ENCODE measurements around the gene PHLDB3.

Gene PHLDB3

DNA sequence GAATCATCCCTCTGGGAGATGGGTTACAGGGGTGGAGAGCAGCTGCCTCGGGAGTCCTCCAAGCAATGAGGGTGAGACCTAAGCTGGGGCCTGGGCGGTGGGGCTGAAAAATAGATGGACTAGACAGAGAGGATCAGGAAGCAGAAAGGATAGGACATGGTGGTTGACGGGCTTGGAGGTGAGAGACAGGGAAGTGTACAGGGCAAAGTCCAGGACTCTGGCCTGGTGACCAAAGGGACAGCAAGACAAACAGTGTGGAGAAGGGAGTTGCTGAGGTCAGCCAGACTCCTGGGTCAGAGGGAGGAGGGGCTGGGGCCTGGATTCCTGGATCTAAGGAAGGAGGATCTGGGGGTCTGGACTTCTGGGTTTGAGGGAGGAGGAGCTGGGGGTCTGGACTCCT is 5.5 kb downstream of the PHLDB3 start:
- DNase-seq (ENCODE audit: low spot score), result no peak

DNA sequence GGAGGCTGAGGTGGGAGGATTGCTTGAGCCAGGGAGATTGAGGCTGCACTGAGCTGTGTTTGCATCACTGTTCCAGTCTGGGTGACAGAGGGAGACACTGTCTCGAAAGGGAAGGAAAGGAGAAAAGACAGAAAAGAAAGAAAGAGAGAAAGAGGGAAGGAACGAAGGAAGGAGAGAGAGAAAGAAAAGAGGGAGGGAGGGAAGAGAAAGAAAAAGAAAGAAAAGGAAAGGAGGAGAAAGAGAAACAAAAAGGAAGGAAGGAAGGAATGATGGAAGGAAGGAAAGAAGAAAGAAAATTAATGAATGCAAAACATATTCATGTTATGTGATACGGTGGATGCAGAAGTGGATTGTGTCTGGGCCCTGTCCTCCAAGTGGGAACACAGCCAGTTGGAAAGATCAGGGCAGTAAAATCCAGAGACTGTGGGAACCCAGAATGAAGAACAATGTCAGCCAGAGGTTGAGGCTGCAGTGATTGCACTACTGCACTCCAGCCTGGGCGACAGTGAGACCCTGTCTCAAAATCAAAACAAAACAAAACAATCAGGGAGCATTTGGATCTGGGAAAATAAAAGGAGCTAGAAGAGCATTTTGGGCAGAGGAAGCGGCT is 6.2 kb downstream of the PHLDB3 start:
- no peak for DNase-seq (ENCODE audit: low spot score)

DNA sequence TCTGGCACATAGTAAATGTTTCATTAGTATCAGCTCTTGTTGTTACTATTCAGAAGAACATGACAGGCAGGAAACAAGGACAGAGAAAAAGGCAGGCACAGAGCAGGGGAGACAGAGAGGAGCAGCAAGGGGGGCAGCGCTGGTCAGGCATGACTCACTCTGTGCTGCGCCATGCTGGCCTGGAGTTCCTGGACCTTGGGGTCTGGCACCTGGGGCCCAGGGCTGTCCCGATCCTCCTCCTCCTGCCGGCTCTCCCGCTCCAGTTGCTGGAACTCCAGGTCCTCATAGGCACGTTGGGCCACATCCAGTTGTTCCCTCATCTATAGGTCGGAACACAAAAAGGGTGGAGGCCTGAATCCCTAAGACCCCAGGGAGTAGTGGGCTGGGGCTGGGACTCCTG is 7.6 kb downstream of the PHLDB3 start:
- DNase-seq (ENCODE audit: low spot score), result no peak

DNA sequence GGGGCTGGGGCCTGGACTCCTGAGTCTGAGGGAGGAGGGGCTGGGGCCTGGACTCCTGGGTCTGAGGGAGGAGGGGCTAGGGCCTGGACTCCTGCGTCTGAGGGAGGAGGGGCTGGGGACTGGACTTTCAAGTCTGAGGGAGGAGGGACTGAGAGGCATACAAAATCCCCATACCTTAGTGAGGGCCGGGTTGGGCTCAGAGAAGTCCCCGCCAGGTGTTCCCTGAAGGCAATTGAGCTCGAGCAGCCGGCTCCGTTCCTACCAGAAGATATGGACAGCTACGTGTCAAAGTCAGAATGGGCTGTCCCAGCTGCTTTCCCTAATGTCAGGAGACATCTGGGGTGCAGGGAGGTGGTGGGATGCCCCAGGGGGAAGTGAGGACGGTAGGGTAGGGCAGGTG is 9.5 kb downstream of the PHLDB3 start:
- DNase-seq (ENCODE audit: low spot score), result no peak

DNA sequence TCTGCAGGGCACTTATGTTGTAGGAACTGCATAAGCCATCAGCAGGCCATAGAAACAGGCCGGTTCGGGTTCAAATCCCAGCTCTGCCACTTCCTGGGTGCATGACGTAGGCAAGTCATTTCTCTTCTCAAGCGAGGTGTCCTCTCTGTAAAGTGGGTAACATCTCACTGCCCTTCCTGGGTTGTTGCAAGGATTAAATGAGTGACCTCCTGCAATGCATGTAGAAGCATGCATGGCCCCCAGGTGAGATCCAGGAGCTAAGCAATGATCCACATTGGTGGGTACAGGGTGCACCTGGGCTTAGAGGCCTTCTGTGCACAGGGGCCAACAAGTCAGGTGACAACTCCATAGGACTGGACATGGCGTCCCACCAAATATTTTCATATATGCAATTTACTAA is 13.8 kb downstream of the PHLDB3 start:
- DNase-seq (ENCODE audit: low spot score), result no peak

DNA sequence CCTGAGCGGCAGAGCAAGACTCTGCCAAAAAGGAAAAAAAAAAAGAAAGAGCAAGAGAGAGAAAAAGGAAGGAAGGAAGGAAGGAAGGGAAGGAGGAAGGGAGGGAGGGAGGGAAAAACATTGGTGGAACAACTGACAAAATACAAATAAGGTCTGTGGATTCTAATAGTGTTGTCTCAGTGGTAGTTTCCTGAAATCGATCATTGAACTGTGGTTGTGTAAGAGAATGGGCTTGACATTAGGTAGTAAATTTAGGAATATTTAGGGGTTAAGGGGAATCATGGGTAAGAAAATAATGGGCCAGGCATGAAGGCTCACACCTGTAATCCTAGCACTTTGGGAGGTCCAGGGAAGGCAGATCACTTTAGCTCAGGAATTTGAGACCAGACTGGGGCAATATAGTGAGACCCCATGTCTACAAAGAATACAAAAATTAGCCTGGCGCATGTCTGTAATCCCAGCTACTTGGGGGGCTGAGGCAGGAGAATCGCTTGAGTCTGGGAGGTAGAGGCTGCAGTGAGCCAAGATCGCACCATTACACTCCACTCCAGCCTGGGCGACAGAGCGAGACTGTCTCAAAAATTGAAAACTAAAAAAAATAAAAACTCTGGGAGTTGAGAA is 14.5 kb downstream of the PHLDB3 start:
- no peak for DNase-seq (ENCODE audit: low spot score)

DNA sequence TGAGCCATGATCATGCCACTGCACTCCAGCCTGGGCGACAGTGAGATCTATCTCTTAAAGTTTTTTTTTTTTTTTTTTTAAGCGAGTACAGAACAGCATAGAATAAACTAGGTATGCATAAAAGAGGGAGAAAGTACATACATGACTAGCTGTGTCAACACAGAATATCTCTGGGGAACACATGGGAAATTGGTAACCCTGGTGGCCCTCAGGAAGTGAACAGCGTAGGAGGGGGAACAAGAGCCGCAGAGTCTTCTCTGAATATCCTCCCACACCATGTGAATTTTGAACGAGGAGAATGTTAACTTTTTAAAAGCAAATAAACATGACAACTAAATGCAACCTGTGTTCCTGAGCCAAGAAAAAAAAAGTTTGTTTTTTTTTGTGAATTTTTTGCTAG is 15.2 kb downstream of the PHLDB3 start:
- DNase-seq (ENCODE audit: low spot score), result no peak

DNA sequence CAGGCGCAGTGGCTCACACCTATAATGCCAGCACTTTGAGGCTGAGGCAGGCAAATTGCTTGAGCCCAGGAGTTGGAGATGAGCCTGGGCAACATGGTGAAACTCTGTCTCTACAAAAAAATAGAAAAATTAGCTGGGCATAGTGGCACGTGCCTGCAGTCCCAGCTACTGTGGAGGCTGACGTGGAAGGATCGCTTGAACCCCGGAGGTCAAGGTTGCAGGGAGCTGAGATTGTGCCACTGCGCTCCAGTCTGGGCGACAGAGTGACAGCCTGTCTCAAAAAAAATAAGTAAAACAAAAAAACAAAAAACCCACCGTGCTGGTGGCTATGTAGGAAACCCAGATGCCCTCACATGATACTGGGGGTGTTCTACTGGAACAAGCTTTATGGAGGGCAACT is 16.4 kb downstream of the PHLDB3 start:
- DNase-seq (ENCODE audit: low spot score), result no peak

DNA sequence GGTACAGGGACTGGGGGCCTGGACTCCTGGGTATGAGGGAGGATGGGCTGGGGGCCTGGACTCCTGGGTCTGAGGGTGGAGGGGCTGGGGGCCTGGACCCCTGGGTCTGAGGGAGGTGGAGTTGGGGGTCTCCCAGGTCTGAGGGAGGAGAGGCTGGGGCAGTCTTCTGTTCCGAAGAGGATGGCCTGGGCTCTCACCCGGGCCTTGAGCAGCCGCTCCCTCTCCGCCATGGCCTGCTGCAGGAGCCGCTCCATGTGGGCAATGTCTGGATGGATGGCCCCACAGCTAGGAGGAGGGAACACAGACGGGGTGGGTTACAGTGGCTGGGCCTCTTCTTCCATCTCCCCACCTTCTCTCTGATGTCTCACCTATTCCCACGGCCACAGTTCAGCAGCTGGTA is 18.1 kb downstream of the PHLDB3 start:
- DNase-seq (ENCODE audit: low spot score), result no peak

DNA sequence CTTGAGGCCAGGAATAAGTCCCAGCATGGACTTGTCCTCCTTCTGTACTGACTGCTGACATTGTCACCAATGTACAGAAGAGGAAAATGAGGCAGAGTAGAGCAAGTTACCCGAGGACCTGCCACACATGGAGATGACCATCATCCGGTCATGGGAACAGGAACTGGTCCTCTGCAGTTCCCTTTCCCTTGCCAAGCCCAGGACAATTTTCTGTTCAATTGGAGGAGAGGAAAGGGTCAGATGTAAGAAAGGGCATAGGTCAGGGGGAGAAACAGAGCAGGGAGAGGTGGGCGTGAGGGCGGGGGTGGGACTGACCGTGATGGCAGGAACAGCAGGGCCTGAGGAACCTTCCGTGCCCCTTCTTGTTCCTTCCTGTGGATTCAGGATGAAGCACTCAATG is 18.6 kb downstream of the PHLDB3 start:
- no peak for DNase-seq (ENCODE audit: low spot score)

DNA sequence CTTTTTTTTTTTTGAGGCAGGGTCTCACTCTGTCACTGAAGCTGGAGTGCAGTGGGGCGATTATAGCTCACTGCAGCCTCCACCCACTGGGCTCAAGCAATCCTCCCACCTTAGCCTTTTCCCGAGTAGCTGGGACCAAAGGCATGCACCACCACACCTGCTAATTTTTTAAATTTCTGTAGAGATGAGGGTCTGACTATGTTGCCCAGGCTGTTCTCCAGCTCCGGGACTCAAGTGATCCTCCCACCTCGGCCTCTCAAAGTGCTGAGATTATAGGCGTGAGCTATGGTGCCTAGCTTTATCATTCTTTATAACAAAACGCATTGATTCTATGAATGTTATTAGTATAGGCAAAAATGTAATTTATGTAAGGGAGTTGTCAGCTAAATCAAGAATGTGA is 21.3 kb downstream of the PHLDB3 start:
- no peak for DNase-seq (ENCODE audit: low spot score)

DNA sequence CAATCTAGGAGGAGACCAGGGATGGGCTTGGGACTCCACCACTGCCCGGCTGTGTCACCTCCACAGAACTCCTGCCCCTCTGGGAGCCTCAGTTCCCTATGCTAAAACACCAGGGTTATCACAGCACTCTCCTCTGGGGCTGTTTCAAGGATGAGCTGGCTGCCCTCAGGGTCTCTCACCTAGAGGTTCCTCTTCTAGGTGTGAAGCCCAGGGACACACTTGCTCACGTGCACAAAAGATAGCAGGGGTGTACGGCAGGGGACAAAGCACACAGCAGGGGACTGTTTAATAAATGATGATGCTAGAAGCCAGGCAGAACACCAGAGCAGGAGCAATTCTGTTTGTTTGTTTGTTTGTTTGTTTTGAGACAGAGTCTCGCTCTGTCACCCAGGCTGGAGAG is 22.4 kb downstream of the PHLDB3 start:
- no peak for DNase-seq (ENCODE audit: low spot score)

DNA sequence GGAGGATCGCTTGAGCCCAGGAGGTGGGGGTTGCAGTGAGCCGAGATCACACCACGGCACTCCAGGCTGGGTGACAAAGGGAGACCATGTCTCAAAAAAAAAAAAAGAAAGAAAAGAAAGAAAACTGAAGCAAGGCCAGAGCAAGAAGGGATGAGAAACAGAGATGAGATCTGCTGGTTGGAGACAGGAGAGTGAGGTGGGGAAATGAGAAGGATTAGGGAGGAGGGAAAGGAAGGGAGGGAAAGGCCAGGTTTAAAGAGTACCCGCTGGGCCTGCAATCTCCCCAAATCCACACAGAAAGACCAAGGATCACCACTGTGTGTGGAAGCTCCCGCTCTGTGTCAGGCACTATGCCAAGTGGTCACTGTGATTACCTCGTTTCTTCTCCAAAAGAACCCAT is 22.8 kb downstream of the PHLDB3 start:
- DNase-seq (ENCODE audit: low spot score), result no peak

DNA sequence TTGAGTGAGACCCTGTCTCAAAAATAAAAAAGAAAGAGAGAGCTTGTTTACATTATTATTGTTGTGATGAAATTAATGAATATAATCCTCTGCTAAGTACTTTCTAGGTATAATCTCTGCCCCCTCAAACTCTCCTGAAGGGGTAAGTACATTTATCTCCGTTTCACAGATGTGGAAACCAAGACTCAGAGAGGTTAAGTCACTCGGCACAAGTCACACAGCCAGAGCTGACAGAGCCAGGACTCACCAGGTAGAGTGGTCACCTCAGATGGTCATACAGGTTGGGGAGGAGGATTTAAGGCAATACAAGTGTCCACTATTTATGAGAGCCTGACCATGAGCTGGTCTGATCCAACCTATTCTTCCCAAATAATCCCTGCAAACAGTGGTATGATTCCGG is 24.0 kb downstream of the PHLDB3 start:
- DNase-seq (ENCODE audit: low spot score), result no peak

DNA sequence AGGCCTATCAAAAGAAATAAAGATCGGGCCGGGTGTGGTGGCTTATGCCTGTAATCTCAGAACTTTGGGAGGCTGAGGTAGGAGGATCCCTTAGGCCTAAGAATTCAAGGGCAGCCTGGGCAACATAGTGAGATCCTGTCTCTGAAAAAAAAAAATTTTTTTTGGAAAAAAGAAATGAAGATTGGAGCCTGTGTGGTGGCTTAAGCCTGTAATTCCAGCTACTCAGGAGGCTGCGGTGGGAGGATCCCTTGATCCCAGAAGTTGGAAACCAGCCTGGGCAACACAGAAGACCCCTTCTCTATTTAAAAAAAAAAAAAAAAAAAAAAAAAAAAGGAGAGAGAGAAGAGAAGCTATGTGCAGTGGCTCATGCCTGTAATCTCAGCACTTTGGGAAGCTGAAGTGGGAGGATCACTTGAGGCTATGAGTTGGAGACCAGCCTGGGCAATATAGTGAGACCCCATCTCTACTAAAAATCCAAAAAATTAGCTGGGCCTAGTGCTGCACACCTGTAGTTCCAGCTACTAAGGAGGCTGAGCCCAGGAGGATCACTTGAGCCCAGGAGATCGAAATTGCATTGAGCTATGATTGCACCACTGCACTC is 24.5 kb downstream of the PHLDB3 start:
- no peak for DNase-seq (ENCODE audit: low spot score)

DNA sequence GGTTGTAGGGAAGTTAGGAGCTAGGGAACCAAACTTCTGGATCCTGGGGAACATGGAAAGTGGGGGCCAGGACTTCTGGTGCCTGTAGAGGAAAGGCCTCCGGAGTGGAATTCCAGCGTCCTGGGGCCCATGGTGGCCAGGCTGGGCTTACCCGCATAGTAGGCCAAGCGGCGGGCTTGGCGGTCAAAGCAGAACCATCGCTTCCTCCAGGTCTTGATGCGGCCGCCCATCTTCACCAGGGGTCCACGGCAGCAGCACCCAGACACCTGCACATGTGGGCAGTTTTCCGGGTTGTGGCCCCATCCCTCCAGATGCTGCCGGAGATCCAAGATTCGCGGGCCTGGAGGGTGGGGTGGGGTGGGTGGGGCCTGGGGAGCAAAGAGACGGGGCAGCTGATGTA is 25.3 kb downstream of the PHLDB3 start:
- DNase-seq (ENCODE audit: low spot score), result no peak

DNA sequence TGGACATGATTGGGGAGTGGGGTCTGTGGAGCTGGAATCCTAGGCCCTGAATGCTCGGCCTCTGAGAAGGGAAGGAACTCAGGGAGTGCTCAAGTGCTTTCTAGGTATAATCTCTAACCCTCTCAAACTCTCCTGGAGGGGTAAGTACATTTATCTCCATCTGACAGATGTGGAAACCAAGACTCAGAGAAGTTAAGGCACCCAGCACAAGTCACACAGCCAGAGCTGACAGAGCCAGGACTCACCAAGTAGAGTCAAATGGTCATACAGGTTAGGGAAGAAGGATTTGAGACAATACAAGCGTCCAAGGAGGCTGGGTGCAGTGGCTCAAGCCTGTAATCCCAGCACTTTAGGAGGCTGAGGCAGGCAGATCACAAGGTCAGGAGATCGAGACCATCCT is 26.2 kb downstream of the PHLDB3 start:
- no peak for DNase-seq (ENCODE audit: low spot score)

DNA sequence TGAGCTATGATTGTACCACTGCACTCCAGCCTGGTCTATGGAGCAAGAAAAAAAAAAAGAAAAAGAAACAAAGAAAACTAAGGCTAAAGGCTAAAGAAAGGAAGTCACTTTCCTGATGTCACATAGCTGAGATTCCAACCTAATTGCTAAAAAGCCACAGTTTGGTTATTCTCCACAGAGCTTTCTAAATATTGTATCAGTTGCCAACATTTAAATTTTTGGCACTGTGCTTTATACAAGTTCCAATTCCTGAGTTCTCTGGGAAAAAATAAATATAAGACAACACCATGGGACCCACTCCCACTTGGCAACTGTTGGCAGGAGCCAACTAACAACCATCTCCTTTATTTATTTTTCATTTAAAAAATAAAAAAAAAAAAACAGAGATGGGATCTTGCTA is 27.9 kb downstream of the PHLDB3 start:
- DNase-seq (ENCODE audit: low spot score), result no peak

DNA sequence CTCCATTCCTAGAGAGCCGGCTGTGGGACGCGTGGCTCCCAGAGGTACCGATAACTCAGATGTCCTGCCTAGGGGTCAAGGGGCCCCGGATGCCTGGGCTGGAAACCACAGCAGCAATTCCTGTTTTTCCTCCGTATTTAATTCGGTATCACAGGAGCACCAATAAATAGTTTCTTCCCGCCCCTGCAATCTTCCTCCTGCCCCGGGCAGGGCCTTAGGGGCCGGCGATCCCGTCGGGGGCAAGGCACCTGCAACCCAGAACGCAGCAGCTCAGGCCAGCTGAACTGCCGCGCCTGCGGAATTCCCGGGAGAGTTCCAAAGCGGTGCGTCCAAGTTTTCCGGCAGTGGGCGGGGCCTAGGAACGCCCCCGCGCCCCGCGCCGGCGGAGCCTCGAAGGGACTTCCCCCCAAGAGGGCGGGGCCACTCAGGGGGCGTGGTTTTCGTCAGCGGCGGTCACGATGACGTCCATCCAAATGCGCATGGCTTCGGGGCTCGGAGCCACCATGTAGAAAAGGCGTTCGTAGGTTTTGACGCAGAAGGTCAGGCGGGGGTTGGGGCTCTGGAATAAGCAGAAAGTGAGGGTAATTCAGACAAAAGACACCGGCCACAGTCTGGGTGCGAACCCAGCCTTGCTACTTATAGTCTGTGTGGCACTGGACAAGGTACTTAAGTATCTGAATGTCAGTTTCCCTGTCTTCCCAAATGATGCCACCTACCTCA is 29.4 kb downstream of the PHLDB3 start:
- peak; percentile 64 for DNase-seq (ENCODE audit: low spot score)

DNA sequence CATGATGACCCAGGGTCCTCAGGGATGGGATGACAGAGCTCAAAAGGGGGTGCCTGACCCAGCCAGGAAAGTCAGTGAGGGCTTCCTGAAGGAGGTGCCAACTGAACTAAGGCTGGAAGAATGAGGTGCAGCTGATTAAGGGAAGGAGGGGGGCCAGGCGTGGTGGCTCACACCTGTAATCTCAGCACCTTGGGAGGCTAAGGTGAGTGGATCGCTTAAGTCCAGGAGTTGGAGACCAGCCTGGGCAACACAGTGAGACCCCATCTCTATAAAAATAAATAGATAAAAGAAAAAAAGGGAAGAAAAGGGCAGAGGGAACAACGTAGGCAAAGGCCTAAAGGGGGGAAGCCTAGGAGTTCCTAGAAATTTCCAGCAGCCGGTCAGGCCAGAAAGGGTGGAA is 30.1 kb downstream of the PHLDB3 start:
- DNase-seq (ENCODE audit: low spot score), result no peak

DNA sequence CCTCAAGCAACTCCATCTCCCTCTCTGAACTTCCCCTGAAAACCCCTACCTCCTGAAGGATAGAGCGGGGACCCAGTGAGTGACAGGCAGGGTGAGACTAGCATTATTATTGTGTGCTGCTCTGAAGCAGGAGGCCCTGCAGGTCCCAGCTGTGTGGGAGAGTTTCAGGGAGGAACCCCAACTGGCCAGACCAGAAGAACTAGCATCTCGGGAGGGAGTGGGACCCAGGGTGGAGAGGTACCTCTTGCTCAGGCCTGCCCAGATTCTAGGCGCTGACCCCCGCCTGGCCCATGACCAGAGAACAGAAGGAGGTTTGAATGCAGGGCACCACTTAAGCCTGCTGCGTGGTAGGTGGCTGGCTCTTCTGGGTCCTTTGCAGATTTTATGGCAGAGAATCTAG is 33.5 kb downstream of the PHLDB3 start:
- DNase-seq (ENCODE audit: low spot score), result no peak

DNA sequence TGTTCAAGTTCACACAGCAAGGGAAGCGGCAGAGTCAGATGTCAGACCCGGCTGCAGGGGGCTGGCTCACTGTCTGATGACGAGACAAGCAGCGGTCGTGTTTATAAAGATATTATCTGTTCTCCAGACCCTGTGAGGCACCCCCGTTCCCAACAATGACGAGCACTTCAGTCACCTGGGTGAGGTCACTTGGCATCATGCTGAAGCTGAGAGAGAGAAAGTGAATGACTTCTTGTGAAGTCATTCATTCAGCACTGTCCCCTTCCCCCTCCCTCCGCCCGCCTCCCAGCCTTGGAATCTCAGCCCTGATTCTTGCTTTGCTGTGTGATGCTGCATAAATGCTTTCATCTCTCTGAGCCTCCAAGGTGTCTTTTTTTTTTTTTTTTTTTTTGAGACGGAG is 34.3 kb downstream of the PHLDB3 start:
- no peak for DNase-seq (ENCODE audit: low spot score)

DNA sequence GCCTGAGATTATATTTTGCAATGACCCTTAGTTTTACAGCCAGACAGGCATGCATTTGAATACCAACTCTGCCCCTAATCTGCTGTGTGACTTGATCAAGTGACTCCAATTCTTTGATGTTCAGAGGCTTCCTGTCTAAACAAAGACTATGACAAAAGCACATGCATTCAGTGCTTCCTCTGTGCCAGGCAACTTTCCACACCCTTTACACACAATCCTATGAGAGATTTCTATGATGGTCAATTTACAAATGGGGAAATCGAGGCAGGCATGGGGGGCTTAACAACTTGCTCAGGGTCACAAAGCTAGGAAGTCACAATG is 35.4 kb downstream of the PHLDB3 start:
- no peak for DNase-seq (ENCODE audit: low spot score)
